ENCODE measurements around the gene ATR. TPM values are rescaled to one million over a fixed set of nuclear protein-coding genes. Genes with fewer than 3 reads are reported as not detected.
"Not testable (repeated sequence)": the region's sequence is repeated elsewhere in the genome, so short reads cannot be mapped to it uniquely, and the experiment has no call there.

ATR gene
- total RNA-seq, 1 experiment from 2014 or later = 15.6 TPM

- H4K20me1 ChIP-seq (ENCODE audit: low read length) = no peaks in the 10 kb centered on the region
- ATAC-seq (no peak), DNase-seq (no peak)
- no peaks in the 10 kb centered on the region for H3K27me3 ChIP-seq (ENCODE audit: low read length)
- no peaks in the 10 kb centered on the region for H3K9me2 ChIP-seq (replicated peaks; ENCODE audit: low read length)
- H3K4me3 ChIP-seq (ENCODE audit: low read length) = no peak overlapping the region
- no peaks in the 10 kb centered on the region for H3F3A ChIP-seq (ENCODE audit: low read length, unreplicated experiment)
- no peak overlapping the region for H3K27ac ChIP-seq (ENCODE audit: low read length)
- H3K79me2 ChIP-seq (ENCODE audit: low read length) = no peaks in the 10 kb centered on the region
- no peak overlapping the region for H3K9ac ChIP-seq (ENCODE audit: low read length)
- H2AFZ ChIP-seq (ENCODE audit: low read length) = no peak overlapping the region
- no TSS peak for BruUV-seq (replicated peaks)
- no peaks in the 10 kb centered on the region for H3K4me1 ChIP-seq (ENCODE audit: insufficient read depth, low read length)
- intact Hi-C loops (cut with micrococcal nuclease) = no loop called here
- POLR2A ChIA-PET (ENCODE audit: unreplicated experiment) = no interaction called here
- peaks cover 6% of the 10 kb centered on the region; the same call in 1 of the 2 replicates for H3K36me3 ChIP-seq (ENCODE audit: low read depth, low read length)
- no peak overlapping the region for H3K4me2 ChIP-seq (ENCODE audit: low read length)
- TF ChIP-seq EZH2 (IDR thresholded peaks at IDR 0.05; ENCODE audit: low read length, unreplicated experiment) (no peak), CTCF (conservative IDR thresholded peaks at IDR 0.05; ENCODE audit: low read depth, low read length) (no peak), EZH2phosphoT487 (IDR thresholded peaks at IDR 0.05; ENCODE audit: borderline replicate concordance, low read length) (no peak)
- H3K9me3 ChIP-seq (ENCODE audit: low read length) = no peaks in the 10 kb centered on the region
- CTCF ChIA-PET = no interaction called here
Measured at GRCh38 chr3:142417302-142417701, 161.2 kb downstream of the ATR start.

DNA sequence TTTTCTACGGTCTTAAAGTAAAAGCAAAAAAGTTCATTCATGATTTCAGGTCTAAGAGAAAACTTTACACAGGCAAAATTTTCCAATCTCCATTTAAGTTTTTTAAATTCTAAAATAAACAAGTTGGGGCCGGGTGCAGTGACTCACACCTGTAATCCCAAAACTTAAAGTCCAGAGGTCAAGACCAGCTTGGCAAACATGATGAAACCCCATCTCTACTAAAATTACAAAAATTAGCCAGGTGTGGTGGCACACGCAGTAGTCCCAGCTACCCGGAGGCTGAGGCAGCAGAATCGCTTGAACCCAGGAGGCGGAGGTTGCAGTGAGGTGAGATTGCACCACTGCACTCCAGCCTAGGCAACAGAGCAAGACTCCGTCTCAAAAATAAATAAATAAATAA lies 178.0 kb downstream of the ATR start:
- H3K9ac ChIP-seq (ENCODE audit: low read length); H3K4me3 ChIP-seq (ENCODE audit: low read length); H3K27ac ChIP-seq (ENCODE audit: low read length); H3K4me2 ChIP-seq (ENCODE audit: low read length); H3K4me1 ChIP-seq (ENCODE audit: insufficient read depth, low read length); H3K9me2 ChIP-seq (replicated peaks; ENCODE audit: low read length); BruUV-seq (replicated peaks); H2AFZ ChIP-seq (ENCODE audit: low read length); H3K9me3 ChIP-seq (ENCODE audit: low read length); H4K20me1 ChIP-seq (ENCODE audit: low read length); H3K79me2 ChIP-seq (ENCODE audit: low read length); H3F3A ChIP-seq (ENCODE audit: low read length, unreplicated experiment); intact Hi-C loops (cut with micrococcal nuclease); ATAC-seq; H3K27me3 ChIP-seq (ENCODE audit: low read length); POLR2A ChIA-PET (ENCODE audit: unreplicated experiment); CTCF ChIA-PET: not testable (repeated sequence)
- H3K36me3 ChIP-seq (ENCODE audit: low read depth, low read length) = peaks cover 16% of the 10 kb centered on the region
- DNase-seq = peak; percentile 6

Other genes starting within 250 kb of the ATR start
- gene XRN1, start 130.7 kb downstream of the ATR start, total RNA-seq (2014; rRNA removed) = 16.5 and 23.0 TPM in 2 replicates
- 18.7 and 20.1 TPM in 2 replicates for gene PLS1, start 17.7 kb upstream of the ATR start, total RNA-seq (2014; rRNA removed)
- gene TRPC1, start 145.3 kb upstream of the ATR start, total RNA-seq (2014; rRNA removed) = 1.7 and 1.9 TPM in 2 replicates